Measurements from ENCODE around the gene EPHB1.
A peak's percentile ranks its signal among the peaks of the same experiment; 100 is the strongest.

Gene EPHB1

DNA sequence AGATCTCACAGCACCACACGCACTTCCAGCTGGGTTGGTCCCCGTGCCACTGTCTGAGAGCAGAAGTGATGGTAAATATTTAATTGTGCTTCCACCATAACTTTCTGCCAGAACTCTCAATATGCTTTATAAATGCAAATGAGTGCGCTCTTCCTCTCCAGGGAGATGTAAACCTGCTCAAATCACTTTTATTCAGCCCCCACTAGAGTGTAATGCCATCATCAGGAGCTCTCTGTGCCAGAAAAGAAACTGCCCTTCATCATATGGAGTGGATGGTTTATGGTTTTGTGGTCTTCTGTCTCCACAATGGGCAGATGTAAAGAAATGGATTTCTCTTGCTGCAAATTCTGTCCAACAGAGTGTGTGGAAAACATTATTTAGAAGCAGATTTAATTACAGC, 127.0 kb downstream of the EPHB1 start:
- no peak for DNase-seq

DNA sequence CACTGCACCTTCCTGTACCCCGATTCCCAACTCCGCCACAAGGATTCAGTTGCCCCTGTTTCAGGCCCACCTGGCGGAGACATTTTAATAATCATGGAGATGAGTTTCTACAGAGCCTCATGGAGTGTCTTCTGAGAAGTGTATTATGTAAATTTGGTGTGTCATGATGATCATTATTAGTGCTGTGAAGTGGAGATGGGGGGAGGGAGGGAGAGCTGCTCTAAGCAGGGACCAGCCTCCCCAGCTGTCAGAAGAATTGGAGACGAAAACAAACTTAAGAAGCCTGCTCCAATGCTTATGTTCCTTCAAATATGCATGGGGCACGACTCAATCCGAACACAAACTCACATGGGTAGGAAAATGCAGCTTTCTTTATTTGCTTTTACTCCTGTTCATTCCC, 127.8 kb downstream of the EPHB1 start:
- DNase-seq: no peak

DNA sequence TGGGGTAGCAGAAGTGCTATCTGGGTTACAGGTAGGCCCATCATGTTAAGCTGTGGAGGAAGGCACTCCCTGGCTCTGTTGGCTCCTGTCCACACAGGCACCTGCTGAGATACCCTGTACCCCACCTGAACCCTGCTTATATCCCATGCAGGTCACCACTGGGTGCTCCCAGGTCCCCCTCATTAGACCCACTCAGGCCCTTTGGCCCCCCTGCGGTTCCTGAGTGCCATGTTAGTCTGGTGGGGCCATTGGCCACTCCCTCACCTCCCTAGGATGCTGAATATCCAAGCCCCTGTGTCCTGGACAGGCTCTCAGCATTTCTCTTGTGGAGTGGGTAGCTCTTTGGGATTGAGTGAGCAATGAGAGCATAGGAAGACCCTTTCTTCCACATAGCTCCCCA, 128.2 kb downstream of the EPHB1 start:
- DNase-seq: no peak

DNA sequence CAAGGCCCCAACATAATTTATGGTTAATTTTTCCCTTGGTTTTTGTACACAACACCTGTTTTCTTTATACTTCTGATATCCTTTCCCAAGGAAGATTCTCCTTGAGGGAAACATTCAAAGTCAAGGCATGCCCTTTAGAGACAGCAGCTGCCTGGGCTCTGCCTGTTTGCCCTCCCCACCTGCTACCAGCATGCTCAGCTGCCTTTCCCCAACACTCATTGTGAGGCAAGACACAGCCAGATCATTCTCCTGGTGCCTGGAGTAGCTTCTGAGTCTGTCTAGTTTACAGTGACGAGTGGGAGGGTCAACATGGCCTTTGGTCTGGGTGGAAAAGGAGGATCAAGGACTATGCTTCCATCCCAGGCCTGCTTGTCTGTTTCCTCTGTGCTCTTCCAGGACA, 132.5 kb downstream of the EPHB1 start:
- DNase-seq: no peak

DNA sequence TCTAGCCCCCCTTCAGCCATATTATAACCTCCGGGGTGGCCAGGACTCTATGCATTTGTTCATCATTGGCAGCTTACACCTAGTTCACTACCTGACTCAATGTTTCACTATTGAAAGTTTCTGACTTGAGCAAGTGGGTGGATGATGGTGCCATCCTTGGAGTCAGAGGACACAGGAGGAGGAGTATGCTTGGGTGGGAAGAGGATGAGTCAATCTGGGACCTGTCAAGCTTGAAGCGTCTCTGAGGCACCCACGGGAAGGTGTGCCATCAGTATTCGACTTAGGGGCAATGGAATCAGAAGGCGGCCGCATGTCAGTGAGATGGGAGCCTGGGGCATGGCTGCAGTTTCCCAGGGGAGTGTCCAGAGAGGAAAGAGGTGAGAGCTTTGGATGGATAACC, 133.3 kb downstream of the EPHB1 start:
- no peak for DNase-seq

DNA sequence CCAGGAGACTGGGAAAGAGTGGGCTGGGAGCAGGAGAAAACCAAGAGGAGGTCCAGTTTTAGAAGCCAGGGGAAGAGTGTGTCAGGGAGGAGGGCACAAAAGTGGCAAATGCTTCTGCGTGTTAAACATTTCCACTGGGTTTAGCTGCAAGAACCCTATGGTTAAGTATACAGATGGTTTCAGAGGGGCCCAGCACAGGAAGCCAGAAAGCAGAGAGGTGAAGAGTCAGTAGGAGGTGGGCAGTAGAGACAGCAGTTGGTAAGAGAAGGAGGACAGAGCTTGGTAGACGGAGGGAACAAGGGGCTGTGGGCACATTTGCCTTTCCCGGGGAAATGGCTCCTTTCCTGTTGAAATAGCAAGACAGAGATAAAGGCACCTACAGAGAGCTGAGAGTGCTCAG, 133.8 kb downstream of the EPHB1 start:
- no peak for DNase-seq

DNA sequence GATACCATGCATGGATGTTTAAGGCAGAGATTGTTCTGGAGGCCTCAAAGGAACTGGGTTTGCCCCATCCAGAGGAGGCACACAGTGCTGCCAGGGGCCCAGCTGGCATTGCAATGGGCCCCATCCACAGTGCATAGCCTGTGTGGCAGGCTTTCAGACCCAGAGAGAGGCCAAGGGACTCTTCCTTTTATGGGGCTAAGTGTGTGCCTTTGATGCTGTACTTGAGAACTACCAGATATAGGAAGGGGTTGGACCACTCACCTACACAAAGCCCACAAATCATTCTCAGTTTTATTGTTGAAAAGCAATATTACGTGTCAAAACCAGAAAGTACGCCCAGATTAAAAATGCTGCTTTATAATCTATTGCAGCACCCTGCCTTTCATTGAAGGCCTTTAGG, 134.9 kb downstream of the EPHB1 start:
- no peak for DNase-seq

DNA sequence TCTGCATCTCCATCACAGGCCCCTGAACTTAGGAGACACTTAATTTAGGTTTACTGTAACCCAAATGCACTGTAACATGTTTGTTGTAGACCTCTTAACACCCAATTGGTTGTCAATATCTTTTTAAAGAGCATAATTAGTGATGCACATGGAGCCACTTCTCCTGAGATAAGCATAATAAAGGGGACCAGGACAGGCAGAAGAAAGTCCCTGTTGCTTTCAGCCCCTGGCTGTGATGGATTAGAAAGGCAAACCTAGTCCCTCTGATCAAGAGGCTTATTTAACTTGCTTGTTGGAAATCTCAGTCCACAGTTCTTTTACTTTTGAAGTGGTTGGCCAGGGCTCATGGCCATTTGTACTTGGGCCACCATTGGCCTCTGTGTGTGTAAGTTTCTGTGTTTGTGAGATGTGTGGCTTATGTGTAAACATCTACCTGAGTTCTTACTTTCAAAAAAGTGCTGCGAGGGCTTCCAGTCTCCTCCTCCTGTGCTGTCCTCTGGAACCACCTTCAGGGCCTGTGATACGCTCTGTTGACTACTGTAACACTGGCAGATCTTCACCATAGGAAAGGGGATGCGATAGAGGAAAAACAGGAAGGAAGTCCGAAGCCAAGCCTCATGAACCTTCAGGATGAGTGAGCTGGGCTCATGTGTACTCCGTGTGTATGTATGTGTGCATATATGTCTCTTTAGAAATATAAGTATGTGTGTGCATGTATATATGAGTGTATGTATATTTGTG, 136.2 kb downstream of the EPHB1 start:
- DNase-seq: no peak

DNA sequence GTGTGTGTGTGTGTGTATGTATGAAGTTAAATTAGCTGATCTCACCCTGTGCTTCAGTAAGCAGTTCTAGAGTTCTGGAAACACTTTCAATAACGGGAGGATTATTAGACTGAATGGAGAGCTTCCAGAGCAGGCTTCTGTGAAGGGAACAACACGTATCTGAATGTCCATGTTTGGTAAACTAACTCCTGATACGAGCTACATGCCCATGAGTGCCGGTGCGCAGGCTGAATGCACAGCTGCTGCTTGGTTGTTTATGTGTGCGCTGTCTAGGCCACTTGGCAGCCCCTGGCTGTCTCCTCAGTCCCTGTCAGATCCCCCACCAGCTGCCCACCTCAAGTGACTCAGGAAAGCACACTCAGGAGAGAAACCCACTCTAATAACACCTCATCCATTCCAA, 137.0 kb downstream of the EPHB1 start:
- no peak for DNase-seq

DNA sequence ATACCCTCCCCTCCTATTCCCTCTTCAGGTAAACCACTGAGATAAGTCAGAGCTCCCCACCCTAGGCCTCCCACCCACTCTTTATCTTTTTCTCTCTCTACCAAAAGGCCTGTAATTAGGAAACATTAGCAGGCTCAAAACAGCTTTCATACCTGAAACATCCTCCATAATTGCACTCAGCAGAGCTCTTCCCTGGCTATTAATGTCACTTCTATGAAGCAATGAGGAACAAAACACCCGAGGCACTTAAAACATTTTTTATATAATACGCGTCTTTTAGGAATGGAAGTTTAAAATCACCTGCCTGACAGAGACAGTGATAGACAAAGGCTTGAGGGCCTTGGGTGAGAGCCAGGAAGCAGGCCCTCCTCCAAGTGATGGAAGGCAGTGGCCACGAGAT, 138.9 kb downstream of the EPHB1 start:
- no peak for DNase-seq

DNA sequence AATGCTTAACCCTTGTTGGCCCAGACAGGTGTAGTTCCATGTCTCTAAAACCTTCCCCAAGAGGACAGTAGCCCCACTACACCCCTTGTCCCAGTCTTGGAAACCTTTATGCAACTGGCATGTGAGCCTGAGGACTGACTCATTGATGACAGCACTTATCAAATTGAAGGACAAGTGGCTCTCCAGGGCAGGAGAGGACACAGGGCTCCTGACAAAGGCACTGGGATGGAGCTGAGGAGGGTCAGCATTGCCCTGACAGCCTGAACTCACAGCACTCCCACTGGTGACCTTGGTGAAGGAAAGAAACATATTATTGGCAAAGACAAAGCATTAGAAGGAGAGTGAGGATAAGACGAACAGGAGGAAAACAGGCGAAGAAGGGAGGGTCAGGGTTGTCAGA, 139.9 kb downstream of the EPHB1 start:
- no peak for DNase-seq

DNA sequence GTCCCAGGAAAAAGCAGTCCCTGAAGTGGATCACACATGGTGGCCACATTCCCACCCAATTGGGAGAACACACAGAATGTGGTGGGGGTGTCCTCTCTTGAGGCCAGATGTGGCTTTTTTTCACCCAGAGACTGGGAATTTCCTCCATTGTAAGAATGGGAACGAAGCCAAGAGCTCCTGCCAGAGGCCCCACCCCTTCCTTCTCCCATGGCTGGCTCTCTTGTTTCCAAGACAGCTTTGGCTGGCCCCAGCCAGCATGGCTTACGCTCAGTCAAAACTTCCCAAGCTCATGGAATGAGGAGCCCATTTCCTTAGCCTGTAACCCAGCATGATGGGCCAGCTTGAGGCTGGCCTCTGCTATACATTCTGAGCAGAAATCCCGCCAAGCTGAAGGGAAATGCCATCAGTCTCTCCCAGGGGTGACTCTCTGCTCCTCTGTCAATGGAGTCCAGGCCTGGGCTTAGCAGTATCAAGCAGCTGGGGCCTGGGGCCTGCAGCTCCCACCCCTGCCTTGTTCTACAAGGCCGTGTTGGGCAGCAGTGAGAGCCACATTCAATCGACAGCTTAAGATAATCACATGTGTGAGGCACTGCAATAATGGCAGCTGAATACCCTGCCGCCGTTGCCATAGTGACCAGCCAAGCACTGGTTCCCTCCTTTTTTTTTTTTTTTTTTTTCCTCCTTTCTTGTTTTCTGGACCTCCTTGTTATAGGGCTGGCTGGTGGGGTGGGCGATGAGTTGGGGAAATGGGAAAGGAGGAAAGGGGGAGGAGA, 142.4 kb downstream of the EPHB1 start:
- DNase-seq: no peak

DNA sequence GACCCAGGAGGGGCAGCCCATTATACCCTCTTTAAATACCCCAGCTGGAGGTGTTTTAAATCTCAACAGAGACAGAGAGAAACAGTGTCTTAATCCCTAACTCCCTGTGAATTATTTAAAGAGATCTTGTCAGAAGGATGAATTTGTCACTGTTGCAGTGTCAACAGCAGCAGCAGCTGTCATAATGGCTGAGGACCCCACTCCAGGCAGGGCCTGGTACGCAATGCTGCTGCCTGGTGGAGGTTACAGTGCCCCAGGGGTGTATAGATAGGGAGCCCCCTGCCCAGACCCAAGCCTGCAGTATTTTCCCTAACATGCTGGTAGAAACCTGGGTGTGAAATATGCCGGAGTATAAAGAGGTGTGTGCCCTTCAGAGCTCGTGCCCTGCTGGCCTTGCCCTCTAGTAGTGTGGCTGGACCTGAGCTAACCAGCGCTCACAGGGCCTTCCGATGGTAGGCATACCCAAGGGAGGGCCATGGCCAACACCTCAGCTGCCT, 143.0 kb downstream of the EPHB1 start:
- no peak for DNase-seq

DNA sequence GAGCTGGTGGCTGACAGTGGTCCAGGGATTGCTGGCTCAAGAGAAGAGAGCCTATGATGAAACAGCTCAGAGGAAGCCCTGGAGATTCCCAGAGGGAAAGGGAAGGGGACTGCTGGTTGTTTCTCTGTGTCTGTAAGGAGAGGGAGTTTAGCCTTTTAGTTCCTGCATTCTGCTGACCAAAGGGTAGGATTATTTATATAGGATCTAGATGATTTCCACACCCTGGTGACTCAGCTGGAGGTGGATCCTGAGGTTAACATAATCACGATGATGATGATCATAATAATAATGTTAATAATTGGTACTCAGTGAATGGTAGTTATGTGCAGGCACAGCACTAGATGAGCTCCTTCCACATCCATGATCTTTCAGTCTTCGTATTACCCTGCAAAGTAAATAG, 144.9 kb downstream of the EPHB1 start:
- DNase-seq: no peak

DNA sequence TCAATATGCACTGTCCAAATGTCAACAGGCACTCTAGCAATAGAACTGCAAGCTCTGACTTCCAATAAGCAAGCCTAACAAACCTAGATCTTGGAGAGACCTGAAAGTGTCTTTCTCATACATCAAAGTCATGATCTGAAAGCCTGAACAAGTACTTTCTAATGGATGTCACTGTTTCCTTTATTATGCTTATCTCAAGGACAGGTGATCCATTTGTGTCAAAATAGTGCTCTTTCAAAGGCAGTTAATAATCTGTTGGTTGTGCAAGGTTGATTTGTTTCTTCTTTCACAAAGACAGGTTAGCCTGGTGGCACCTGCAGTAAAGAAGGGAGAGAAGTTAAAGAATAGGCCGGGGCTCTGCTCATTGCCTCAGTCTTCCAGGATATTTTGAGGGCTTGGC, 146.8 kb downstream of the EPHB1 start:
- no peak for DNase-seq

DNA sequence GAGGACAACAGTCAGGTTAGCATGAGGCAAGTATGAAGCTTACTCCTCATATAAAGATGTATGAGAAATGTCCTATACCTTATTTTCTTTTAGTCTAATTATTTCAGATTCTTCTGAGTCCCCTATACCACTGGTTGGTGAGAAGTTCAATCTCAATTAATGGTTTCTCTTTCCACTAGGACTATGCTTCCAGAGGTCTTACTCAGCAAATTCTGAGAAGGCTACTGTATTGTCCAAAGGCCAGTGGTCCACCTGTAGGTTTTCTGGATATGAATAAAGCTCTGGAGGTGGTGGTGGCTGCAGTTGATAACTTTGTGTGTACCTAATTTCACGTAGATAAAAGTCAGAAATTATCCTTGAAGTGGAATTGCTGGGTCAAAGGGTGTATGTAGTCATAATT, 149.4 kb downstream of the EPHB1 start:
- DNase-seq: no peak

DNA sequence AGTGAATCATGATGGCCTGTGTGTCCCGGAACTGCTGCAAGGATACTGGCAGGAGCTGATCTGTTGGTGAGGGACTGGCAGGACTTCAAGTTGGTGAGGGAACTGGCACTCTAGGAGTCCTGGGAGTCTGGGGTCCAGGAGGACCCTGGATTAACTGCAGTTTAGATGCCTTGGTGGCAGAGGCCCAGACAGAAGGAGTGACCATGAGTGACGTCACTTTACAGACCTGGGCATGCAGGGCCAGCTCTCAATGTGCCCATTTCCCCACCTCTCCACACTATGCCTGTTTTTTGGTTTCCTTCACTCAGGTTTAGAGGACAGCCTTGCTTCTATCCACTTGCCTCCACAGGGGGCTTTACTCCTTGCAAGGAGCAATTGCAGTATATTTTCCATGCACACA, 154.1 kb downstream of the EPHB1 start:
- DNase-seq: no peak

DNA sequence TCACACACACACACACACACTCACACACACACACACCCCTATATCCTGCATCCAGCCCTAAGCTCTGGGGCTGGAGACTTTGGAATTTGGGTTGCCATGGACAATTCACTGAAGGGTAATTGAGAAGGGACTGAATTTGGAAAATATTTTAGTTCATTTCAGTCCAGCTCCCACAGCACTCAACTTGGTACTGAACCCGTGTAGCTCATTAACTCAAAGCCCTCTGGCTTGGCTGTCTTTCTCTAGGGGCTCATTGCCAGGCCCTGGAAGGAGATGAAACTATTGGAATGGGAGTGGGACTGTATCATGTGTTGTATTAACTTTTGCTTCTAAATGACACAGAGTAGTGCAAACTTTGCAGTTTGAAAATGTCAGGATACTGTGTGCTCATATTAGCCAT, 157.3 kb downstream of the EPHB1 start:
- DNase-seq: no peak

DNA sequence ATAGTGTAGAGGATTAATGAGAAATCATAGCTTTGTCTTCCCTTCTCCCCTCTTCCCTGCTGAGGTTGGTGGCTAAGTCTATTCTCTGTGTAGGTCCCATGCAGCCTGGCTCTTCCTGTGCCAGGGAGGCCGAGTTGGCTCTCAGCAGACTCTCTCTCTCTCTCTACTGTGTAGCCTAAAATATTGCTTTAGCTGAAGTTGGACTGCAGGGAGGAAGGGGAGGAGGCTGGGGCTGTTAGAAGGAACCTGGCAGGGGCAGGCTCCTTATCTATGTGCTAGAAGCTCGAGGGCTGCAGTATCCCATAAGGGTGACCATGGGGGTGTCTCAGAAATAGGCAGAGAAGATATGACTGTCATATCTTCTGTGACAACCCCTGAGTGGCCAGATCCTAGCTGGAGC, 160.8 kb downstream of the EPHB1 start:
- no peak for DNase-seq

DNA sequence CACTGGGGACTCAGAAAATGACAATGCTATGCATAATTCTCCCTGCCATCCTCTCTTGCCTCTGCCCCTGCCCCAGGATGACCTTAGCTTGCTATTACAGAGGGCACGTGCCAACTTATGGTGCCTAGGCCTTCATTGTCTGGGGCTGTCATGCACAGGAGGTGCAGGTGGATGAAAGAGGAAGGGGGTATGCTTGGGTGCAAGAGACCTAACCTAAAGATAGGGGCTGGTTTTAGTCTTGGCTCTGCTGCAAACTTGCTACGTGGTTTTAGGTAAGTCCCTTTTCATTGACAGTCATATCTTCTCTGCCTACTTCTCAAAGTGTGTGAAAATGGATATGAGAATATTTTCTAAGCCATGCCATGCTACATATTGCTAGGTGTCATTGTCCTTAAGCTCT, 161.3 kb downstream of the EPHB1 start:
- DNase-seq: no peak

DNA sequence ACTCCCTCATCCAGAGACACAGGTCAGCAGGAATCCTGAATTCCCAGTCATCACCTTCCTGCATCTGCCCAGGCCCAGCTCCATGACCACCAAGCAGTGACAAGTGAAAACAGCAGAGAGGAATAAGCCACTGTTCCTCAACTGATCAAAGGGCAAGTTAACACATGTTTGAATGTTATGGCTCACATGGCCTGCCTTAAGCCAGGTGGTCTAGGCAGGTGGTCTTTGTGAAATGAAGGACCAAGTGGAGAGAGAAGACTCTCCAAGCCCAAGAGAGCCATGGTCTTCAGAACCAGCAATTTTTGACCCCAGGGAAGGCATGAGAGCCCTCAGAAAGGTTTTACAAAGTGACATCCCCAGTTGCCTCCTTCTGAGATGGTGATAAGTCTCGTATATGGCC, 161.8 kb downstream of the EPHB1 start:
- no peak for DNase-seq

DNA sequence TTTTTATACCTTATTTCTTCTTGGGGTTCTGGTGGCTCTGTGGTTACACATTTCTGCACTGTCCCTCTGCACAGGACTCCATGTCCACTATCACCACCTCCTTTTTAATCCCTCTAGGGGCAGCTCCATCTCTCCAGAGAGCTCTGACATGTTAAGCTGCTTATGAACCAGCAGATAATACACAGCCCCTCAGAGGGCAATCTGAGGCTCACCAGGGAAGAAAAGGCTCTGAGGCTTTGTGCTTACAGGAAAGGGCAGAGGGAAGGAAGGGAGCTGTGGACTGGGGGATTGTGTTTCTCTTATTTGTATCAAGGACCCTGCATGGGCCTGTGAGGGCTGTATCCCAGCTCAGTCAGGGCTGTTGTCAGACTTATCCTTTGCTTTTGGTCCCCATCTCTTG, 164.5 kb downstream of the EPHB1 start:
- DNase-seq: no peak

DNA sequence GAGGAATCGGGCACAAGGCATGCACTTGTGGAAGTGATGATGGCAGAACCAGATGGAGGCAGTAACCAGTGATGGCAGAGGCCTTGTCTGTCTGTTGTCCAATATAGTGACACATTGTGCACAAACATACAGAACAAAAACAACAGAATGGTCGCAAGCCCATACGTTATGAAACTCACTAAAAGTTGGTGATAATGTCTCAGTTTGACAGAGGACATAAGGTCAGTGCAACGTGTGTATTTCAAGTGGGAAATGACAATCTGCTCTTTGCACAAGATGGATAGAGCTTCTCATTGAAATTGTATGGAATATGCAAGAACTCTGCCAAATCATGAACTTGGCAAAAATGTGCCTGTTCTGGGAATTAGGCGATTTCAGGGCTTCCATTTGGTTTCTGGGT, 169.2 kb downstream of the EPHB1 start:
- peak; percentile 56 for DNase-seq

DNA sequence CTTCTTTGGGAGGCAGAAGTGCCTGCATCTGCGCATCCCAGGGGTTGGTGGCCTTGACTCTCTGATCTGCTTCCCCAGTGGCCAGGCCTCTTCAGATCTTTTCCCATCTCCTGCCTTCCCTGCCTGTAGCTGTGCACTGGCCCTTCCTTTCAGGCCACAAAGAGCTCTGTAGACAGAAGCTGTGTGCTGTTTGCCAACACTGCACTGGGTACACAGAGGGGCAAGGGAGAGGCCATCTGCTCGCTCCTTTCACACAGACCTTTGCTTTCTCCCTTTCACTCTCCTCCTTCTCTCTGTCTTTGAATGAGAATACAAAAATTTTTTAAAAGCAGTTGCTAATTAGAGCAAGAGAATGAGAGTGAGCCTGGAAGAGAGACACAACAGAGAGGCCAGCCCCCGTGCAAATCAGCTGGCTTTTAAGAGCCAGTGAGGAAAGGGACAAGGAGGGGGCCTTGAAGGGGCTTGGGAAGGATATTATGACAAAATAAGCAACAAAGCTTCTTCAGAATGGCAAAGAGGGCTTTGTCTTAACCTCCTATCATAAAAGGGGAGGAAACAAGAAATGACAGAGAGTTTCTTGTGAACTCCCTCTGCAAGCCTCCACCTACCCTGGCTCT, 170.9 kb downstream of the EPHB1 start:
- DNase-seq: peak; percentile 34
